ENCODE measurements around the gene BTAF1.

DNA sequence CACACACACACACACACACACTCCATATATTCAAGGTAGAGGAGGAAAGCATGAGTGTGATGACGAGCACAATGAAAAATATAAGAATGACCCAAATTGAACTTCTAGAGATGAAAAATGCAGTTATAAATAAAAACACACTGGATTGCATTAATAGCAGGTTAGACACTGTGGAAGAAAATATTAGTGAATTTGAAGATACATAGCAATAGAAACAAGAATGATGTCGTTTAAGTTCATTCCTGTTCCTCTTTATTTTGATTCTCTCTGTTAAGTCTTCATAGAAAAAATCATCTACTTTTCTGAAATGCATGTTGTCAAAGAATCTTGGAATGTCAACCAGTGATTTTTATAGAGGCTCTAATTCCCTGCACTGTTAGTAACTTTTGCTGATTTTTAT, 78.4 kb downstream of the BTAF1 start:
- TF ChIP-seq, protein P1, sequence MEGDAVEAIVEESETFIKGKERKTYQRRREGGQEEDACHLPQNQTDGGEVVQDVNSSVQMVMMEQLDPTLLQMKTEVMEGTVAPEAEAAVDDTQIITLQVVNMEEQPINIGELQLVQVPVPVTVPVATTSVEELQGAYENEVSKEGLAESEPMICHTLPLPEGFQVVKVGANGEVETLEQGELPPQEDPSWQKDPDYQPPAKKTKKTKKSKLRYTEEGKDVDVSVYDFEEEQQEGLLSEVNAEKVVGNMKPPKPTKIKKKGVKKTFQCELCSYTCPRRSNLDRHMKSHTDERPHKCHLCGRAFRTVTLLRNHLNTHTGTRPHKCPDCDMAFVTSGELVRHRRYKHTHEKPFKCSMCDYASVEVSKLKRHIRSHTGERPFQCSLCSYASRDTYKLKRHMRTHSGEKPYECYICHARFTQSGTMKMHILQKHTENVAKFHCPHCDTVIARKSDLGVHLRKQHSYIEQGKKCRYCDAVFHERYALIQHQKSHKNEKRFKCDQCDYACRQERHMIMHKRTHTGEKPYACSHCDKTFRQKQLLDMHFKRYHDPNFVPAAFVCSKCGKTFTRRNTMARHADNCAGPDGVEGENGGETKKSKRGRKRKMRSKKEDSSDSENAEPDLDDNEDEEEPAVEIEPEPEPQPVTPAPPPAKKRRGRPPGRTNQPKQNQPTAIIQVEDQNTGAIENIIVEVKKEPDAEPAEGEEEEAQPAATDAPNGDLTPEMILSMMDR (IDR thresholded peaks at IDR 0.05) = no peak
- TF ChIP-seq POLR2AphosphoS5 (IDR thresholded peaks at IDR 0.05) (no peak), EP300 (IDR thresholded peaks at IDR 0.05) (no peak), POLR2A (IDR thresholded peaks at IDR 0.05) (no peak)
